A204.1 (cell line): Measurements from ENCODE around the gene STON2.
"Not testable (repeated sequence)": the region's sequence is repeated elsewhere in the genome, so short reads cannot be mapped to it uniquely, and the experiment has no call there.

Source experiments
- FAIRE-seq: peaks from 2 replicates; lab custom pipeline; 2012; peaks lifted over from hg19 to GRCh38; lab: Jason Lieb, UNC

Gene STON2

GRCh38 chr14:81380009-81380408 is 20.1 kb downstream of the STON2 start:
- FAIRE-seq = not testable (repeated sequence)

- no peak for FAIRE-seq
These were observed 28.3 kb downstream of the STON2 start for GRCh38 chr14:81371802-81372201.

GRCh38 chr14:81367563-81367962 is 32.6 kb downstream of the STON2 start:
- FAIRE-seq = no peak

- no peak for FAIRE-seq
These were observed 33.2 kb downstream of the STON2 start for GRCh38 chr14:81366884-81367283.

GRCh38 chr14:81366214-81366613 is 33.9 kb downstream of the STON2 start:
- no peak for FAIRE-seq

GRCh38 chr14:81363746-81364378 is 36.3 kb downstream of the STON2 start:
- FAIRE-seq = no peak

GRCh38 chr14:81353691-81354323 is 46.3 kb downstream of the STON2 start:
- no peak for FAIRE-seq

GRCh38 chr14:81352413-81352812 is 47.7 kb downstream of the STON2 start:
- no peak for FAIRE-seq

- FAIRE-seq = no peak
These were observed 48.9 kb downstream of the STON2 start for GRCh38 chr14:81351205-81351604.

- no peak for FAIRE-seq
These were observed 49.6 kb downstream of the STON2 start for GRCh38 chr14:81350344-81351130.

GRCh38 chr14:81348061-81348460 is 52.1 kb downstream of the STON2 start:
- FAIRE-seq = no peak

- FAIRE-seq = no peak
These were observed 54.3 kb downstream of the STON2 start for GRCh38 chr14:81345781-81346180.

GRCh38 chr14:81344481-81345160 is 55.5 kb downstream of the STON2 start:
- no peak for FAIRE-seq

GRCh38 chr14:81343701-81344100 is 56.4 kb downstream of the STON2 start:
- no peak for FAIRE-seq

GRCh38 chr14:81342850-81343580 is 57.1 kb downstream of the STON2 start:
- no peak for FAIRE-seq

- no peak for FAIRE-seq
These were observed 58.3 kb downstream of the STON2 start for GRCh38 chr14:81341781-81342180.

- FAIRE-seq = no peak
These were observed 58.8 kb downstream of the STON2 start for GRCh38 chr14:81341370-81341769.

GRCh38 chr14:81340201-81340600 is 59.9 kb downstream of the STON2 start:
- FAIRE-seq = no peak

- FAIRE-seq = no peak
These were observed 63.1 kb downstream of the STON2 start for GRCh38 chr14:81337073-81337472.

GRCh38 chr14:81336009-81336408 is 64.1 kb downstream of the STON2 start:
- FAIRE-seq = no peak

- no peak for FAIRE-seq
These were observed 67.4 kb downstream of the STON2 start for GRCh38 chr14:81332725-81333124.
